Measurements from ENCODE around the gene LDLRAD3. TPM values are rescaled to one million over a fixed set of nuclear protein-coding genes. Genes with fewer than 3 reads are reported as not detected.

The LDLRAD3 gene
- total RNA-seq, 1 experiment from 2014 or later, result 12.1 TPM

DNA sequence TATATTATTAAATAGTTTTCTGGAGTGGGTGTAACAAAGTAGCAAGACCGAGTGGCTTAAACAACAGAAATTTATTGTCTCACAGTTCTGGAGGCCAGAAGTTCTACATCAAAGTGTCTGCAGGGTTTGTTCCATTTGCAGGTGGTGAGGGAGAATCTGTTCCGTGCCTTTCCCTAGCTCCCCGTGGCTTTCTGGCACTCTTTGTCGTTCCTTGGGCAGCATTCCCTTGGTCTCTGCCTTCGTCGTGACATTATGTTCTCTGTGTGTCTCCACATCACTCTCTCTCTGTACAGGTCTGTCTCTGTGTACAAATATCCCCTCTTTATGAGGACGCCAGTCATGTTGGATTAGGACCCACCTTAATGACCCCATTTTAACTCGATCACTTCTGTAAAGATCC, 38.2 kb downstream of the LDLRAD3 start:
- Mint-ChIP-seq H3K27me3 (ENCODE audit: low read depth) (no peaks in the 10 kb centered on the region), H3K4me3 (no peak overlapping the region), H3K36me3 (ENCODE audit: insufficient read depth in 1 of 3, low read depth in 3 of 3) (peaks cover 9 to 22% (median 16%) of the 10 kb centered on the region in 3 experiments), H3K9me3 (peaks cover 5 to 13% of the 10 kb centered on the region in 2 experiments; a peak in 4 of 5 replicates), H3K4me1 (peaks cover 58 to 60% of the 10 kb centered on the region in 2 experiments), H3K27ac (peak overlapping the region in 2 of 3 experiments; percentile 61 to 76; a peak in 3 of 7 replicates)
- H3K23ac ChIP-seq (ENCODE audit: insufficient read length, low read depth, low read length), result no peak overlapping the region
- no peak overlapping the region for H3K4me2 ChIP-seq (ENCODE audit: insufficient read depth, insufficient read length, low read length)
- H3K4ac ChIP-seq (ENCODE audit: low read depth, low read length), result no peak overlapping the region
- no peak overlapping the region for H2BK20ac ChIP-seq (ENCODE audit: low read depth, low read length, poor library complexity, severe bottlenecking)
- H2BK5ac ChIP-seq (ENCODE audit: insufficient read length, low read length), result no peak overlapping the region
- no peak overlapping the region for H2BK120ac ChIP-seq (ENCODE audit: low read depth, low read length, poor library complexity, severe bottlenecking)
- H3K27ac ChIP-seq (ENCODE audit: insufficient read length, low read depth, low read length), result no peak overlapping the region
- no peak overlapping the region for H4K91ac ChIP-seq (ENCODE audit: insufficient read length, low read depth, low read length)
- H4K20me1 ChIP-seq (ENCODE audit: control insufficient read depth, insufficient read depth, insufficient read length), result no peaks in the 10 kb centered on the region
- H2AK5ac ChIP-seq (ENCODE audit: insufficient read length, low read length), result no peak overlapping the region
- H3K79me1 ChIP-seq (ENCODE audit: insufficient read depth, low read depth, low read length, poor library complexity, severe bottlenecking), result peaks cover 3% of the 10 kb centered on the region
- H4K8ac ChIP-seq (replicated peaks; ENCODE audit: insufficient read length, low read depth, low read length), result no peak overlapping the region
- H4K5ac ChIP-seq (ENCODE audit: insufficient read length, low read depth, low read length), result no peak overlapping the region
- peaks cover 6% of the 10 kb centered on the region for H3K9me3 ChIP-seq (ENCODE audit: control insufficient read depth, low read depth, low read length)
- H2BK15ac ChIP-seq (ENCODE audit: low read depth, low read length), result no peak overlapping the region
- no peaks in the 10 kb centered on the region for H3K27me3 ChIP-seq (ENCODE audit: insufficient read depth, low read length)
- TF ChIP-seq, protein P1, sequence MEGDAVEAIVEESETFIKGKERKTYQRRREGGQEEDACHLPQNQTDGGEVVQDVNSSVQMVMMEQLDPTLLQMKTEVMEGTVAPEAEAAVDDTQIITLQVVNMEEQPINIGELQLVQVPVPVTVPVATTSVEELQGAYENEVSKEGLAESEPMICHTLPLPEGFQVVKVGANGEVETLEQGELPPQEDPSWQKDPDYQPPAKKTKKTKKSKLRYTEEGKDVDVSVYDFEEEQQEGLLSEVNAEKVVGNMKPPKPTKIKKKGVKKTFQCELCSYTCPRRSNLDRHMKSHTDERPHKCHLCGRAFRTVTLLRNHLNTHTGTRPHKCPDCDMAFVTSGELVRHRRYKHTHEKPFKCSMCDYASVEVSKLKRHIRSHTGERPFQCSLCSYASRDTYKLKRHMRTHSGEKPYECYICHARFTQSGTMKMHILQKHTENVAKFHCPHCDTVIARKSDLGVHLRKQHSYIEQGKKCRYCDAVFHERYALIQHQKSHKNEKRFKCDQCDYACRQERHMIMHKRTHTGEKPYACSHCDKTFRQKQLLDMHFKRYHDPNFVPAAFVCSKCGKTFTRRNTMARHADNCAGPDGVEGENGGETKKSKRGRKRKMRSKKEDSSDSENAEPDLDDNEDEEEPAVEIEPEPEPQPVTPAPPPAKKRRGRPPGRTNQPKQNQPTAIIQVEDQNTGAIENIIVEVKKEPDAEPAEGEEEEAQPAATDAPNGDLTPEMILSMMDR (conservative IDR thresholded peaks at IDR 0.05), result no peak
- DNase-seq, result no peak
- H3K18ac ChIP-seq (ENCODE audit: insufficient read length, low read depth, low read length), result no peak overlapping the region
- peaks cover 30% of the 10 kb centered on the region for H3K4me1 ChIP-seq (ENCODE audit: insufficient read depth, low read length)
- no peak overlapping the region for H3K9ac ChIP-seq (ENCODE audit: extremely low read depth, insufficient read length, low read length)
- H3K23me2 ChIP-seq (ENCODE audit: insufficient read length, low read depth, low read length, poor library complexity, severe bottlenecking), result no peaks in the 10 kb centered on the region
- no peak overlapping the region for H2BK12ac ChIP-seq (ENCODE audit: insufficient read length, low read depth, low read length)
- no peak overlapping the region for H2AFZ ChIP-seq (ENCODE audit: low read length)
- peaks cover 6% of the 10 kb centered on the region; the same call in 1 of the 2 replicates for H3K79me2 ChIP-seq (ENCODE audit: insufficient read depth, low read length)
- no peak overlapping the region for H3K14ac ChIP-seq (ENCODE audit: insufficient read depth, low read length)
- H3K56ac ChIP-seq (ENCODE audit: insufficient read length, low read depth, low read length), result no peak overlapping the region
- no CpG with 5 or more reads among the region's 8 CpGs for WGBS (ENCODE audit: extremely low coverage, insufficient read length, low lambda C conversion rate)
- no peak overlapping the region for H3T11ph ChIP-seq (ENCODE audit: low read length)
